PC-9 (cell line): Measurements from ENCODE around the gene PRKCB. TPM values are rescaled to one million over a fixed set of nuclear protein-coding genes. Genes with fewer than 3 reads are reported as not detected.

Experiments used
- BruUV-seq: library from RNA; stranded (reverse); fragments of 400-500 nt; replicated peaks from 2 replicates; lab custom pipeline; 2021; lab: Mats Ljungman, UMichigan
- CTCF ChIA-PET: fragments of 300-600 bp; sonication (Branson Sonifier 250); formaldehyde crosslinking; loops from one replicate; lab custom pipeline; 2022; ENCODE audit warnings: antibody characterized with exemption; lab: Charles Lee
- POLR2A ChIA-PET: fragments of 300-600 bp; sonication (Branson Sonifier 250); formaldehyde crosslinking; loops from one replicate; lab custom pipeline; 2022; ENCODE audit warnings: antibody characterized with exemption; ENCODE audit not compliant: unreplicated experiment; lab: Charles Lee
- DNase-seq, 2 experiments: peaks; one replicate each; pipeline versions ENCODE4 v3.0.0 to v3.0.0-alpha.2; 2015 to 2022; ENCODE audit warnings: mixed read lengths in 1 of 2
- H2AFZ ChIP-seq: fragments of 200-600 bp; sonication (generic); 2 replicates; pipeline ENCODE4 v1.8.1; 2017; ENCODE audit warnings: antibody characterized with exemption
- H3F3A ChIP-seq: fragments of 200-600 bp; sonication (generic); 2 replicates; pipeline ENCODE4 v1.8.1; 2017; ENCODE audit warnings: antibody characterized with exemption, mild to moderate bottlenecking, low read depth; ENCODE audit not compliant: insufficient read depth
- H3K27ac ChIP-seq: fragments of 200-600 bp; sonication (generic); 2 replicates; pipeline ENCODE4 v1.6.1; 2016; ENCODE audit warnings: mixed run types
- H3K27me3 ChIP-seq: fragments of 200-600 bp; sonication (generic); 2 replicates; pipeline ENCODE4 v1.6.1; 2016; ENCODE audit warnings: low read depth, mixed run types; ENCODE audit not compliant: insufficient read depth
- H3K36me3 ChIP-seq: fragments of 200-600 bp; sonication (generic); 2 replicates; pipeline ENCODE4 v1.6.1; 2016; ENCODE audit warnings: low read depth, mixed run types
- H3K4me1 ChIP-seq: fragments of 200-600 bp; sonication (generic); replicated peaks from 2 replicates; pipeline ENCODE4 v1.6.1; 2016; ENCODE audit warnings: mixed run types; ENCODE audit not compliant: insufficient read depth
- H3K4me2 ChIP-seq: fragments of 200-600 bp; sonication (generic); 2 replicates; pipeline ENCODE4 v1.6.1; 2017; ENCODE audit warnings: mixed run types
- H3K4me3 ChIP-seq: fragments of 200-600 bp; sonication (generic); 2 replicates; pipeline ENCODE4 v1.6.1; 2016; ENCODE audit warnings: mixed run types
- H3K79me2 ChIP-seq: fragments of 200-600 bp; sonication (generic); 2 replicates; pipeline ENCODE4 v1.6.1; 2017; ENCODE audit warnings: low read depth, mixed run types
- H3K9me2 ChIP-seq: fragments of 200-600 bp; sonication (generic); 2 replicates; pipeline ENCODE4 v1.8.1; 2017; ENCODE audit warnings: mild to moderate bottlenecking; ENCODE audit not compliant: insufficient read depth
- H3K9me3 ChIP-seq: fragments of 200-600 bp; sonication (generic); 2 replicates; pipeline ENCODE4 v1.8.1; 2016; ENCODE audit warnings: low read depth; ENCODE audit not compliant: insufficient read depth
- H4K20me1 ChIP-seq: fragments of 200-600 bp; sonication (generic); 2 replicates; pipeline ENCODE4 v1.8.1; 2017; ENCODE audit not compliant: insufficient read depth
- EZH2 ChIP-seq: fragments of 200-600 bp; sonication (generic); IDR thresholded peaks from 2 replicates; pipeline ENCODE4 v1.8.0; 2017; ENCODE audit warnings: antibody characterized with exemption, low read depth
- intact Hi-C: fragments of 100-400 bp; cut with micrococcal nuclease; formaldehyde crosslinking; loops from one replicate; pipeline ENCODE4 v1.10.0; 2022; ENCODE audit not compliant: unreplicated experiment
- total RNA-seq: library from RNA; stranded (reverse); gene quantifications from 2 replicates; pipeline ENCODE4 v1.2.3, GENCODE V29; 2021
- TF ChIP-seq, protein P1 (sequence below): fragments of 200-600 bp; sonication (generic); conservative IDR thresholded peaks from 2 replicates; pipeline ENCODE4 v1.6.1; 2017; ENCODE audit warnings: mixed run types, antibody characterized with exemption, mild to moderate bottlenecking, moderate library complexity

PRKCB gene
- total RNA-seq, 1 experiment from 2014 or later = not detected

GRCh38 chr16:23929237-23929636, 93.5 kb downstream of the PRKCB start:
- Histone ChIP-seq H3K36me3 (no peaks in the 10 kb centered on the region), H3K9me2 (no peaks in the 10 kb centered on the region), H3K4me3 (no peak overlapping the region), H3K4me2 (no peak overlapping the region), H3K4me1 (no peaks in the 10 kb centered on the region), H3K79me2 (no peaks in the 10 kb centered on the region), H3K27me3 (peaks cover 14% of the 10 kb centered on the region; the same call in 1 of the 2 replicates), H3K9me3 (no peaks in the 10 kb centered on the region), H3F3A (no peaks in the 10 kb centered on the region), H4K20me1 (no peaks in the 10 kb centered on the region), H3K27ac (no peak overlapping the region), H2AFZ (no peak overlapping the region)
- TF ChIP-seq EZH2 = no peak
- TF ChIP-seq, protein P1, sequence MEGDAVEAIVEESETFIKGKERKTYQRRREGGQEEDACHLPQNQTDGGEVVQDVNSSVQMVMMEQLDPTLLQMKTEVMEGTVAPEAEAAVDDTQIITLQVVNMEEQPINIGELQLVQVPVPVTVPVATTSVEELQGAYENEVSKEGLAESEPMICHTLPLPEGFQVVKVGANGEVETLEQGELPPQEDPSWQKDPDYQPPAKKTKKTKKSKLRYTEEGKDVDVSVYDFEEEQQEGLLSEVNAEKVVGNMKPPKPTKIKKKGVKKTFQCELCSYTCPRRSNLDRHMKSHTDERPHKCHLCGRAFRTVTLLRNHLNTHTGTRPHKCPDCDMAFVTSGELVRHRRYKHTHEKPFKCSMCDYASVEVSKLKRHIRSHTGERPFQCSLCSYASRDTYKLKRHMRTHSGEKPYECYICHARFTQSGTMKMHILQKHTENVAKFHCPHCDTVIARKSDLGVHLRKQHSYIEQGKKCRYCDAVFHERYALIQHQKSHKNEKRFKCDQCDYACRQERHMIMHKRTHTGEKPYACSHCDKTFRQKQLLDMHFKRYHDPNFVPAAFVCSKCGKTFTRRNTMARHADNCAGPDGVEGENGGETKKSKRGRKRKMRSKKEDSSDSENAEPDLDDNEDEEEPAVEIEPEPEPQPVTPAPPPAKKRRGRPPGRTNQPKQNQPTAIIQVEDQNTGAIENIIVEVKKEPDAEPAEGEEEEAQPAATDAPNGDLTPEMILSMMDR = no peak
- ChIA-PET POLR2A (no interaction called here), CTCF (no interaction called here)
- no peak for DNase-seq
- BruUV-seq = no TSS peak
- intact Hi-C loops = no loop called here

GRCh38 chr16:23929856-23930255, 94.1 kb downstream of the PRKCB start:
- BruUV-seq = no TSS peak
- Histone ChIP-seq H3K27ac (no peak overlapping the region), H3K4me1 (no peaks in the 10 kb centered on the region), H3K9me3 (no peaks in the 10 kb centered on the region), H3K36me3 (no peaks in the 10 kb centered on the region), H3K79me2 (no peaks in the 10 kb centered on the region), H3K4me2 (no peak overlapping the region), H3F3A (no peaks in the 10 kb centered on the region), H3K4me3 (no peak overlapping the region), H3K9me2 (no peaks in the 10 kb centered on the region), H4K20me1 (no peaks in the 10 kb centered on the region), H3K27me3 (peaks cover 11% of the 10 kb centered on the region; the same call in 1 of the 2 replicates), H2AFZ (no peak overlapping the region)
- ChIA-PET POLR2A (no interaction called here), CTCF (no interaction called here)
- no peak for DNase-seq
- intact Hi-C loops = no loop called here
- TF ChIP-seq, protein P1 = no peak
- TF ChIP-seq EZH2 = no peak

- CTCF ChIA-PET = no interaction called here
- no peak for TF ChIP-seq EZH2
- TF ChIP-seq, protein P1 = no peak
- no peaks in the 10 kb centered on the region for H3K9me3 ChIP-seq
- intact Hi-C loops = no loop called here
- no peaks in the 10 kb centered on the region for H3K36me3 ChIP-seq
- H2AFZ ChIP-seq = no peak overlapping the region
- H3K9me2 ChIP-seq = no peaks in the 10 kb centered on the region
- peaks cover 11% of the 10 kb centered on the region; the same call in 1 of the 2 replicates for H3K27me3 ChIP-seq
- H3K4me2 ChIP-seq = no peak overlapping the region
- no peaks in the 10 kb centered on the region for H3F3A ChIP-seq
- POLR2A ChIA-PET = no interaction called here
- no peaks in the 10 kb centered on the region for H3K4me1 ChIP-seq
- no peak overlapping the region for H3K4me3 ChIP-seq
- H3K79me2 ChIP-seq = no peaks in the 10 kb centered on the region
- no peak overlapping the region for H3K27ac ChIP-seq
- no peak for DNase-seq
- no TSS peak for BruUV-seq
- no peaks in the 10 kb centered on the region for H4K20me1 ChIP-seq
Observed at GRCh38 chr16:23930791-23931190, 95.0 kb downstream of the PRKCB start.
